ENCODE measurements around the gene TFRC.
"Not testable (repeated sequence)": the region's sequence is repeated elsewhere in the genome, so short reads cannot be mapped to it uniquely, and the experiment has no call there.

The TFRC gene

GRCh38 chr3:196081834-196082618 lies at the start of gene TFRC:
TFRC (minus strand) TSS chr3:196082090; CDS start chr3:196077099, 4,991 bp downstream.
- DNase-seq, result peak; percentile 97

- DNase-seq, result no peak
Measured at GRCh38 chr3:196128172-196128843, 46.4 kb upstream of the TFRC start.

GRCh38 chr3:196127308-196128040 lies 45.6 kb upstream of the TFRC start:
- no peak for DNase-seq

- no peak for DNase-seq
Measured at GRCh38 chr3:196124608-196125007, 42.7 kb upstream of the TFRC start.

GRCh38 chr3:196122688-196123046 lies 40.8 kb upstream of the TFRC start:
- no peak for DNase-seq

- DNase-seq, result no peak
Measured at GRCh38 chr3:196122021-196122687, 40.3 kb upstream of the TFRC start.

GRCh38 chr3:196121066-196121465 lies 39.2 kb upstream of the TFRC start:
- DNase-seq, result no peak

- DNase-seq, result no peak
Measured at GRCh38 chr3:196120291-196120951, 38.5 kb upstream of the TFRC start.

GRCh38 chr3:196117809-196118208 lies 35.9 kb upstream of the TFRC start:
- no peak for DNase-seq

GRCh38 chr3:196115678-196116083 lies 33.8 kb upstream of the TFRC start:
- no peak for DNase-seq

- no peak for DNase-seq
Measured at GRCh38 chr3:196111939-196112386, 30.1 kb upstream of the TFRC start.

- DNase-seq, result no peak
Measured at GRCh38 chr3:196108075-196108743, 26.3 kb upstream of the TFRC start.

- DNase-seq, result not testable (repeated sequence)
Measured at GRCh38 chr3:196104707-196105106, 22.8 kb upstream of the TFRC start.

- DNase-seq, result not testable (repeated sequence)
Measured at GRCh38 chr3:196098365-196098980, 16.6 kb upstream of the TFRC start.

GRCh38 chr3:196097373-196098154 lies 15.7 kb upstream of the TFRC start:
- DNase-seq, result no peak

GRCh38 chr3:196096382-196096953 lies 14.6 kb upstream of the TFRC start:
- no peak for DNase-seq

GRCh38 chr3:196093317-196094111 lies 11.6 kb upstream of the TFRC start:
- DNase-seq, result no peak

GRCh38 chr3:196087906-196088305 lies 6.0 kb upstream of the TFRC start:
- DNase-seq, result no peak

- no peak for DNase-seq
Measured at GRCh38 chr3:196082619-196082971, 705 bp upstream of the TFRC start.

Measured in stimulated activated CD4-positive, alpha-beta T cell treated with anti-CD3 and anti-CD28 coated beads, Interleukin-12 subunit alpha, Interleukin-12 subunit beta, amount 100 ng/mL, for 4 hours (primary cell).